ENCODE results near the gene L3MBTL4. TPM values are rescaled to one million over a fixed set of nuclear protein-coding genes. Genes with fewer than 3 reads are reported as not detected.
"Not testable (repeated sequence)": the region's sequence is repeated elsewhere in the genome, so short reads cannot be mapped to it uniquely, and the experiment has no call there.

Gene L3MBTL4
- total and polyA plus RNA-seq, 4 donors = 3.9 to 11.5 (median 6.5) TPM

DNA sequence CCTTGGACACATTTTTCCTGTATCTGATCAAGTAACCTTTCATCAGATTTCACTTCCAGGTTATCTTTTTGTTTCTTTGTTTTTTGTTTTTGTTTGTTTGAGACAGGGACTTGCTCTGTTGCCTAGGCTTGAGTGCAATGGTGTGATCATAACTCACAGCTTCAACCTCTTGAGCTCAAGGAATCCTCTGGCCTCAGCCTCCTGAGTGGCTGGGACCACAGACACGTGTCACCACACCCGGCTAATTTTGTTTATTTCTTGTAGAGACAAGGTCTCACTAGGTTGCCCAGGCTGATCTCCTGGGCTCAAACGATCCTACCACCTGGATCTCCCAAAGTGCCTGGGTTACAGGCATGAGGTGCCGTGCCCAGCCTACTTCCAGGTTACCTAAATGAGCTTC lies 124.9 kb downstream of the L3MBTL4 start:
- Histone ChIP-seq H3K27ac (ENCODE audit: low read depth, low read length) (no peak overlapping the region), H3K36me3 (ENCODE audit: control insufficient read depth, insufficient read depth, low read length) (peaks cover 3% of the 10 kb centered on the region), H3K4me3 (ENCODE audit: low read depth, low read length) (no peak overlapping the region), H3K4me1 (ENCODE audit: control insufficient read depth, insufficient read depth, low read length) (no peaks in the 10 kb centered on the region), H3K9me3 (ENCODE audit: control insufficient read depth, insufficient read depth, low read length) (no peaks in the 10 kb centered on the region), H3K27me3 (ENCODE audit: control insufficient read depth, insufficient read depth, low read length) (no peaks in the 10 kb centered on the region)
- DNase-seq (ENCODE audit: low read depth in 4 of 6, low spot score in 6 of 6) = no peak
- WGBS (ENCODE audit: insufficient coverage) = 79% methylated on average over 3 of the region's 4 CpGs

DNA sequence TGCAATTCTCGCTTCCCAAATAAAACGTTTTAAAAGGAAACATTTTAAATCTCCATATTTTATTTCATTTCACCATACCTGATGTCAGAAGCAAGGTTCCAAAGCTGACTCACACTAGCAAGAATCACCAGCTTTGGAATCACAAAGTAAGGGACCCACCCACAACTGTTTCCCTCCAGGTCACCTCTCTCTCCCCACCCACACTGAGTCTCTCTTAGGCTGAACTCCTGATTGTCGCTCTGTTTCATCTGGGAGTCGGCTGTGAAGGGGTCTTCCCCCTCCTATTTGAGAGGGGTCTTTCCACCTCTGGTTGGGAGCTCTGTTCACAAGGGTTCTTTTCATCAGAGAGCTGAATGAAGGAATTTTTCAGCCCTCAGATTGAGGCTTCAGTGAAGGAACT lies 128.1 kb downstream of the L3MBTL4 start:
- peak overlapping the region; percentile 25 for H3K27ac ChIP-seq (ENCODE audit: low read depth, low read length)
- H3K27me3 ChIP-seq (ENCODE audit: control insufficient read depth, insufficient read depth, low read length) = no peaks in the 10 kb centered on the region
- no peak overlapping the region for H3K4me3 ChIP-seq (ENCODE audit: low read depth, low read length)
- H3K9me3 ChIP-seq (ENCODE audit: control insufficient read depth, insufficient read depth, low read length) = no peaks in the 10 kb centered on the region
- peaks cover 7% of the 10 kb centered on the region for H3K4me1 ChIP-seq (ENCODE audit: control insufficient read depth, insufficient read depth, low read length)
- H3K36me3 ChIP-seq (ENCODE audit: control insufficient read depth, insufficient read depth, low read length) = peaks cover 9% of the 10 kb centered on the region
- peak in 1 of 6 donors; percentile 8 for DNase-seq (ENCODE audit: low read depth in 4 of 6, low spot score in 6 of 6)
- 80% methylated on average over 2 of the region's 4 CpGs for WGBS (ENCODE audit: insufficient coverage)

DNA sequence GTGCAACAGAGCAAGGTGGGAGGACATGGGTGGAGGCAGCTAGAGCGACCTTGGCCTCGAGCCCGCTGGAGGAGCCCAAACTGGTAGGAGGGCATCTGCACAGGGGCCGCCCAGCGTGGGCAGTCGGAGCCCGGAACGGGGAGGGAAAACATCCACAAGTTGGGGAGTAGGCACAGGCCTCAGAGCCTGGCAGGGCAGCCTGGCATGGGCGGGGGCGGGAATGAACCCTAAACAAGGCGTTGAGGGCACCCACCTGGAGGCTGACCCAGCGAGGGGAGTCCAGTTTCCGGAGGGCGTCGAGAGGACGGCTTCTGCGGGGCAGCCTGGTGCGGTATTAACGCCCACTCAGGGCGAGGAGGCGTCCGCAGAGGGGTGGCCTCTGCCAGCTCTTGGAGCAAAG lies 129.9 kb downstream of the L3MBTL4 start:
- Histone ChIP-seq H3K27ac (ENCODE audit: low read depth, low read length) (no peak overlapping the region), H3K36me3 (ENCODE audit: control insufficient read depth, insufficient read depth, low read length) (peaks cover 9% of the 10 kb centered on the region), H3K9me3 (ENCODE audit: control insufficient read depth, insufficient read depth, low read length) (no peaks in the 10 kb centered on the region), H3K4me3 (ENCODE audit: low read depth, low read length) (no peak overlapping the region), H3K27me3 (ENCODE audit: control insufficient read depth, insufficient read depth, low read length) (no peaks in the 10 kb centered on the region), H3K4me1 (ENCODE audit: control insufficient read depth, insufficient read depth, low read length) (peaks cover 10% of the 10 kb centered on the region)
- no peak for DNase-seq (ENCODE audit: low read depth in 4 of 6, low spot score in 6 of 6)
- WGBS (ENCODE audit: insufficient coverage) = 98% methylated on average over 22 of the region's 22 CpGs

- Histone ChIP-seq H3K4me1 (ENCODE audit: control insufficient read depth, insufficient read depth, low read length) (peaks cover 10% of the 10 kb centered on the region), H3K27ac (ENCODE audit: low read depth, low read length) (no peak overlapping the region), H3K36me3 (ENCODE audit: control insufficient read depth, insufficient read depth, low read length) (peaks cover 9% of the 10 kb centered on the region), H3K27me3 (ENCODE audit: control insufficient read depth, insufficient read depth, low read length) (no peaks in the 10 kb centered on the region), H3K4me3 (ENCODE audit: low read depth, low read length) (no peak overlapping the region), H3K9me3 (ENCODE audit: control insufficient read depth, insufficient read depth, low read length) (no peaks in the 10 kb centered on the region)
- no peak for DNase-seq (ENCODE audit: low read depth in 4 of 6, low spot score in 6 of 6)
- 98% methylated on average over 18 of the region's 24 CpGs for WGBS (ENCODE audit: insufficient coverage)
These were observed 130.4 kb downstream of the L3MBTL4 start for GRCh38 chr18:6284300-6284699.

DNA sequence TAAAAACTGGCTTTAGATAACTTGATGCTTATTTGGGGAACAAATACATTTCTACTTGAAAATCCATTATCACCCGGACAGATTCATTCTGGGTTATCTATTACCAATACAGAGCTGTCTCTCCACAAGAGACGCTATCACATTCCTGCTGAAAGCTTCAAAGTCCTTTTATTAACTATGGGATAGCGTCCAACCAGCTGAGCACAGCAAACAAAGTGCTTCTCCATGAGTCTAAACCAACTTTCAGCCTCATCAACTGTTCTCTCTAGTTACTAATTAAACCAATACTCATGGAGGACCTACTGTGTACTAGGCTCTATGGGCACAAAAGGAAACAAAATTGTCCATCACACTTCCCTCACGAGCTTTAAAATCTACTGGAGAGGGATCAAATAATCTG lies 132.8 kb downstream of the L3MBTL4 start:
- Histone ChIP-seq H3K27ac (ENCODE audit: low read depth, low read length) (no peak overlapping the region), H3K9me3 (ENCODE audit: control insufficient read depth, insufficient read depth, low read length) (no peaks in the 10 kb centered on the region), H3K27me3 (ENCODE audit: control insufficient read depth, insufficient read depth, low read length) (no peaks in the 10 kb centered on the region), H3K4me3 (ENCODE audit: low read depth, low read length) (no peak overlapping the region), H3K4me1 (ENCODE audit: control insufficient read depth, insufficient read depth, low read length) (peaks cover 10% of the 10 kb centered on the region), H3K36me3 (ENCODE audit: control insufficient read depth, insufficient read depth, low read length) (peaks cover 9% of the 10 kb centered on the region)
- DNase-seq (ENCODE audit: low read depth in 4 of 6, low spot score in 6 of 6) = peak in 2 of 6 donors; percentile 10 to 58
- WGBS (ENCODE audit: insufficient coverage) = 33% methylated on average over 3 of the region's 4 CpGs

DNA sequence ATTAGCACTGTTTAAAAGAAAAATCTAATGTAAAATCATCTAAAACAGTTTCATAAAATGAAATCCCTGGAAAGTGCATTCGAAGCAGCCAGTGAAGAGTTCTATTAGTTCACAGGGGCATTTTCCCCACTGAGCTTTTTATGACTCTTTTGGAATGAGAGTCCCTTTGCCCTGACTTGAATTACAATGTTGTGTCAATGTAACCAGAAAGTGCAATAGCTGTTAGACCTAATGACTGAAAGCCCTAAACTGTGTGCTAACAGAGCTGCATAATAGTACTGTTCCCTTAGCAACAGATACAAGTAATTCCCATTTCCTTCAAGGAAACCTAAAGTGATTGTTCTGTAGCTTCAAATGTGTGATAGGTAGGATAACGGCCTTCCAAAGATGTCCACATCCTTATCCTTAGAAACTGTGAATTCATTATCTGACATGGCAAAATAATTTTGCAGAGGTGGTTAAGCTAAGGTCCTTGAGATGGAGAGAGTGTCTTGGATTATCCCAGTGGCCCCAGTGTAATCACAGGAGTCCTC lies 134.4 kb downstream of the L3MBTL4 start:
- WGBS (ENCODE audit: insufficient coverage) = no CpG with 5 or more reads among the region's 2 CpGs
- Histone ChIP-seq H3K36me3 (ENCODE audit: control insufficient read depth, insufficient read depth, low read length) (peaks cover 9% of the 10 kb centered on the region), H3K27me3 (ENCODE audit: control insufficient read depth, insufficient read depth, low read length) (no peaks in the 10 kb centered on the region), H3K4me1 (ENCODE audit: control insufficient read depth, insufficient read depth, low read length) (peaks cover 10% of the 10 kb centered on the region), H3K9me3 (ENCODE audit: control insufficient read depth, insufficient read depth, low read length) (no peaks in the 10 kb centered on the region), H3K27ac (ENCODE audit: low read depth, low read length) (peak overlapping the region; percentile 57), H3K4me3 (ENCODE audit: low read depth, low read length) (no peak overlapping the region)
- DNase-seq (ENCODE audit: low read depth in 4 of 6, low spot score in 6 of 6) = peak in 4 of 6 donors; percentile 41 to 83 (median 62)

DNA sequence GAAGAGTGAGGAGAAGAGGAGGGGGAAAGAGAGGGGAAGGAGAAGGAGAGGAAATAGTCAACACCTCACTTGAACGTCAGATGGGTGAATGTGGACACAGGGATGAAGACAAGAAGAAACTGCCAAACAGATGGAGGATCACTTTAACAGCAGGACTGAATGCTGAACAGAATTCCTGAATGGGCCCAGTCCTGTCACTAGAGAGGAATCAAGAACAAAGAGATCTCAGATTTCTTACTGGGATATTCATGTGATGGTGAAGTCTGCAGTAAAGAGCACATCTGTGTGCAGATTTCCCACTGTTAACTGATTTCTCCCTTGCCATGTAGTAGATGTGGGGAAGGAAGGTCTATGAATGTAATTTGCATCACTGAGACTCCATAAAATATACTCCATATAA lies 135.4 kb downstream of the L3MBTL4 start:
- Histone ChIP-seq H3K36me3 (ENCODE audit: control insufficient read depth, insufficient read depth, low read length) (peaks cover 1% of the 10 kb centered on the region), H3K27ac (ENCODE audit: low read depth, low read length) (peak overlapping the region; percentile 43), H3K4me1 (ENCODE audit: control insufficient read depth, insufficient read depth, low read length) (peaks cover 10% of the 10 kb centered on the region), H3K27me3 (ENCODE audit: control insufficient read depth, insufficient read depth, low read length) (no peaks in the 10 kb centered on the region), H3K4me3 (ENCODE audit: low read depth, low read length) (no peak overlapping the region), H3K9me3 (ENCODE audit: control insufficient read depth, insufficient read depth, low read length) (no peaks in the 10 kb centered on the region)
- WGBS (ENCODE audit: insufficient coverage) = 30% methylated on average over 1 of the region's 1 CpG
- DNase-seq (ENCODE audit: low read depth in 4 of 6, low spot score in 6 of 6) = peak in 2 of 6 donors; percentile 40 to 60

- no peaks in the 10 kb centered on the region for H3K9me3 ChIP-seq (ENCODE audit: control insufficient read depth, insufficient read depth, low read length)
- no peak for DNase-seq (ENCODE audit: low read depth in 4 of 6, low spot score in 6 of 6)
- peaks cover 4% of the 10 kb centered on the region for H3K4me1 ChIP-seq (ENCODE audit: control insufficient read depth, insufficient read depth, low read length)
- no peak overlapping the region for H3K27ac ChIP-seq (ENCODE audit: low read depth, low read length)
- H3K4me3 ChIP-seq (ENCODE audit: low read depth, low read length) = no peak overlapping the region
- H3K36me3 ChIP-seq (ENCODE audit: control insufficient read depth, insufficient read depth, low read length) = no peaks in the 10 kb centered on the region
- 96% methylated on average over 4 of the region's 6 CpGs for WGBS (ENCODE audit: insufficient coverage)
- no peaks in the 10 kb centered on the region for H3K27me3 ChIP-seq (ENCODE audit: control insufficient read depth, insufficient read depth, low read length)
These were observed 141.3 kb downstream of the L3MBTL4 start for GRCh38 chr18:6273423-6273822.

DNA sequence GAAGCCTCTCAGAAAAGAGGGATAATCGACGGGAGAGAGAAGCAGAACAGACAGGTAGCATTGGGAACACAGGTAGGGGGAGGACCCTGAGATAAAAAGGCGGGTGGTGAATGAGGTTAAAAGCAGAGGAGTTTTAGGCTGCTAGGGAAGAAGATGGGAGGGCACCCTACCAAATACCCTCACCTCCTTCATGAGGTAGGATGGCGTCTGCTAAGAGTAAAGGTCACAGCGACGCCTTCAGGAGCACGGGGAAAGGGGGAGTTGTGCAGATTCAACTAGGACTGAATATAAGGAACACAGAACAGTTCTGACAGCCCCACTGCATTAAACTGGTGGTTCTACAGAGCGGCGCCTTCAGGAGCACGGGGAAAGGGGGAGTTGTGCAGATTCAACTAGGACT lies 142.6 kb downstream of the L3MBTL4 start:
- not testable (repeated sequence) for H3K9me3 ChIP-seq (ENCODE audit: control insufficient read depth, insufficient read depth, low read length); H3K36me3 ChIP-seq (ENCODE audit: control insufficient read depth, insufficient read depth, low read length); H3K27ac ChIP-seq (ENCODE audit: low read depth, low read length); H3K27me3 ChIP-seq (ENCODE audit: control insufficient read depth, insufficient read depth, low read length); H3K4me3 ChIP-seq (ENCODE audit: low read depth, low read length); DNase-seq (ENCODE audit: low read depth in 4 of 6, low spot score in 6 of 6); H3K4me1 ChIP-seq (ENCODE audit: control insufficient read depth, insufficient read depth, low read length)
- WGBS (ENCODE audit: insufficient coverage) = 42% methylated on average over 2 of the region's 10 CpGs

DNA sequence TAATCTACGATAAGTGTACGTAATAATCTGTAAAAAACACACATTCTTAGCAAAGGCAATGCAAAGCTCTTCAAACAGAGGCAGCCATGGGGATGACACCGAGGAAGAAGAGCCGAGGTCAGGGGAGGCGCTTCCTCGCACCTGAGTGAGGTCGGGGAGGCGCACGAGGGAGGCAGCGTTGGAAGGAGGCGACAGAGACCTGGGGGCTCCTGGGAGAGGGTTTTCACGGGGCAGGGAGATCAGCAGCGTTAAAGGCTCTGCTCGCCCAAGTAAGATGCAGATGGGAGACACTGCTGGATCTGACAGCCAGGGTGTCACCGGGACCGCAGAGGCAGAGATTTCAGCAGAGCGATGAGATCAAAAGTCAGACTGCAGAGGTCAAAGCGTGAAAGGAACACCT lies 143.1 kb downstream of the L3MBTL4 start:
- Histone ChIP-seq H3K9me3 (ENCODE audit: control insufficient read depth, insufficient read depth, low read length) (no peaks in the 10 kb centered on the region), H3K4me3 (ENCODE audit: low read depth, low read length) (no peak overlapping the region), H3K27ac (ENCODE audit: low read depth, low read length) (no peak overlapping the region), H3K36me3 (ENCODE audit: control insufficient read depth, insufficient read depth, low read length) (no peaks in the 10 kb centered on the region), H3K27me3 (ENCODE audit: control insufficient read depth, insufficient read depth, low read length) (no peaks in the 10 kb centered on the region), H3K4me1 (ENCODE audit: control insufficient read depth, insufficient read depth, low read length) (peaks cover 4% of the 10 kb centered on the region)
- 63% methylated on average over 16 of the region's 18 CpGs for WGBS (ENCODE audit: insufficient coverage)
- DNase-seq (ENCODE audit: low read depth in 4 of 6, low spot score in 6 of 6) = no peak

Data from spinal cord (tissue), 10 donors.